ENCODE measurements around the gene OGG1.

Gene OGG1

GRCh38 chr3:9778143-9779074 is 28.7 kb downstream of the OGG1 start:
- H3K27ac Mint-ChIP-seq, result peak overlapping the region; percentile 91
- no peak for DNase-seq
- no peaks in the 10 kb centered on the region for H3K9me3 Mint-ChIP-seq
- no peak overlapping the region for H3K4me3 Mint-ChIP-seq
- H3K27me3 Mint-ChIP-seq, result no peaks in the 10 kb centered on the region
- peaks cover 37% of the 10 kb centered on the region for H3K36me3 Mint-ChIP-seq
- CTCF ChIA-PET, result interaction anchor here (1.0 kb wide), 2 partner anchors 26 to 46 kb away, joined by 3 read pairs; no protein-coding TSS in a partner anchor
- peaks cover 47% of the 10 kb centered on the region for H3K4me1 Mint-ChIP-seq

- H3K4me3 Mint-ChIP-seq, result no peak overlapping the region
- DNase-seq, result no peak
- no peaks in the 10 kb centered on the region for H3K9me3 Mint-ChIP-seq
- H3K4me1 Mint-ChIP-seq, result peaks cover 47% of the 10 kb centered on the region
- no peaks in the 10 kb centered on the region for H3K27me3 Mint-ChIP-seq
- peaks cover 40% of the 10 kb centered on the region for H3K36me3 Mint-ChIP-seq
- CTCF ChIA-PET, result interaction anchor here (1.1 kb wide), 1 partner anchor 167 kb away, joined by 5 read pairs; no protein-coding TSS in a partner anchor
- peak overlapping the region; percentile 91 for H3K27ac Mint-ChIP-seq
These were observed 29.4 kb downstream of the OGG1 start for GRCh38 chr3:9779075-9779593.

GRCh38 chr3:9779721-9780457 is 30.1 kb downstream of the OGG1 start:
- H3K27ac Mint-ChIP-seq, result peak overlapping the region; percentile 91
- H3K27me3 Mint-ChIP-seq, result no peaks in the 10 kb centered on the region
- CTCF ChIA-PET, result interaction anchor here (1.1 to 1.3 kb wide), 2 partner anchors 153 to 166 kb away, joined by 4 to 5 read pairs; no protein-coding TSS in a partner anchor
- peaks cover 47% of the 10 kb centered on the region for H3K4me1 Mint-ChIP-seq
- peaks cover 43% of the 10 kb centered on the region for H3K36me3 Mint-ChIP-seq
- peak overlapping the region; percentile 31 for H3K4me3 Mint-ChIP-seq
- no peaks in the 10 kb centered on the region for H3K9me3 Mint-ChIP-seq
- DNase-seq, result peak; percentile 53

- no peaks in the 10 kb centered on the region for H3K9me3 Mint-ChIP-seq
- peaks cover 47% of the 10 kb centered on the region for H3K4me1 Mint-ChIP-seq
- CTCF ChIA-PET, result interaction anchor here (0.8 to 1.3 kb wide), 4 partner anchors 10 to 166 kb away, joined by 3 to 5 read pairs (median 4); no protein-coding TSS in a partner anchor
- DNase-seq, result no peak
- no peaks in the 10 kb centered on the region for H3K27me3 Mint-ChIP-seq
- H3K27ac Mint-ChIP-seq, result peak overlapping the region; percentile 91
- peaks cover 47% of the 10 kb centered on the region for H3K36me3 Mint-ChIP-seq
- H3K4me3 Mint-ChIP-seq, result peak overlapping the region; percentile 3
These were observed 30.7 kb downstream of the OGG1 start for GRCh38 chr3:9780458-9780812.

GRCh38 chr3:9780910-9781309 is 31.2 kb downstream of the OGG1 start:
- DNase-seq, result no peak
- H3K36me3 Mint-ChIP-seq, result peaks cover 49% of the 10 kb centered on the region
- H3K9me3 Mint-ChIP-seq, result no peaks in the 10 kb centered on the region
- CTCF ChIA-PET, result interaction anchor here (0.7 to 1.3 kb wide), 4 partner anchors 9 to 152 kb away, joined by 3 to 4 read pairs (median 3); no protein-coding TSS in a partner anchor
- no peak overlapping the region for H3K4me3 Mint-ChIP-seq
- peaks cover 47% of the 10 kb centered on the region for H3K4me1 Mint-ChIP-seq
- H3K27ac Mint-ChIP-seq, result peak overlapping the region; percentile 91
- no peaks in the 10 kb centered on the region for H3K27me3 Mint-ChIP-seq

- Mint-ChIP-seq H3K9me3 (no peaks in the 10 kb centered on the region), H3K4me3 (no peak overlapping the region), H3K27me3 (no peaks in the 10 kb centered on the region), H3K4me1 (peaks cover 52% of the 10 kb centered on the region), H3K36me3 (peaks cover 54% of the 10 kb centered on the region), H3K27ac (peak overlapping the region; percentile 60)
- CTCF ChIA-PET, result interaction anchor here (0.7 to 1.3 kb wide), 6 partner anchors 15 to 300 kb away, joined by 3 to 4 read pairs (median 3); no protein-coding TSS in a partner anchor
- DNase-seq, result no peak
These were observed 31.8 kb downstream of the OGG1 start for GRCh38 chr3:9781551-9781950.

- H3K4me3 Mint-ChIP-seq, result no peak overlapping the region
- H3K9me3 Mint-ChIP-seq, result no peaks in the 10 kb centered on the region
- no peaks in the 10 kb centered on the region for H3K27me3 Mint-ChIP-seq
- peaks cover 56% of the 10 kb centered on the region for H3K4me1 Mint-ChIP-seq
- CTCF ChIA-PET, result interaction anchor here (0.5 to 1.4 kb wide), 10 partner anchors 12 to 478 kb away, joined by 3 to 5 read pairs (median 3); partner anchors contain the start of gene CAMK1
- no peak for DNase-seq
- H3K36me3 Mint-ChIP-seq, result peaks cover 59% of the 10 kb centered on the region
- H3K27ac Mint-ChIP-seq, result peak overlapping the region; percentile 46
These were observed 32.3 kb downstream of the OGG1 start for GRCh38 chr3:9781978-9782603.

GRCh38 chr3:9782770-9783169 is 33.0 kb downstream of the OGG1 start:
- Mint-ChIP-seq H3K4me3 (no peak overlapping the region), H3K27ac (no peak overlapping the region), H3K4me1 (peaks cover 62% of the 10 kb centered on the region), H3K9me3 (no peaks in the 10 kb centered on the region), H3K36me3 (peaks cover 65% of the 10 kb centered on the region), H3K27me3 (no peaks in the 10 kb centered on the region)
- DNase-seq, result no peak
- CTCF ChIA-PET, result interaction anchor here (0.9 to 1.4 kb wide), 7 partner anchors 13 to 299 kb away, joined by 3 to 4 read pairs (median 3); partner anchors contain the start of gene CAMK1

GRCh38 chr3:9783954-9784353 is 34.2 kb downstream of the OGG1 start:
- Mint-ChIP-seq H3K27ac (no peak overlapping the region), H3K4me1 (peaks cover 58% of the 10 kb centered on the region), H3K27me3 (no peaks in the 10 kb centered on the region), H3K9me3 (no peaks in the 10 kb centered on the region), H3K4me3 (no peak overlapping the region), H3K36me3 (peaks cover 65% of the 10 kb centered on the region)
- CTCF ChIA-PET, result no interaction called here
- DNase-seq, result no peak

GRCh38 chr3:9784965-9785364 is 35.2 kb downstream of the OGG1 start:
- CTCF ChIA-PET, result no interaction called here
- Mint-ChIP-seq H3K27ac (no peak overlapping the region), H3K4me3 (no peak overlapping the region), H3K36me3 (peaks cover 68% of the 10 kb centered on the region), H3K9me3 (no peaks in the 10 kb centered on the region), H3K4me1 (peaks cover 53% of the 10 kb centered on the region), H3K27me3 (no peaks in the 10 kb centered on the region)
- DNase-seq, result no peak

- H3K27ac Mint-ChIP-seq, result peak overlapping the region; percentile 28
- peaks cover 68% of the 10 kb centered on the region for H3K36me3 Mint-ChIP-seq
- DNase-seq, result no peak
- H3K4me1 Mint-ChIP-seq, result peaks cover 53% of the 10 kb centered on the region
- H3K4me3 Mint-ChIP-seq, result no peak overlapping the region
- no peaks in the 10 kb centered on the region for H3K27me3 Mint-ChIP-seq
- no peaks in the 10 kb centered on the region for H3K9me3 Mint-ChIP-seq
- CTCF ChIA-PET, result interaction anchor here (0.9 kb wide), 1 partner anchor 24 kb away, joined by 3 read pairs; no protein-coding TSS in a partner anchor
These were observed 35.9 kb downstream of the OGG1 start for GRCh38 chr3:9785602-9786001.

- Mint-ChIP-seq H3K4me1 (peaks cover 53% of the 10 kb centered on the region), H3K27ac (no peak overlapping the region), H3K9me3 (no peaks in the 10 kb centered on the region), H3K4me3 (no peak overlapping the region), H3K27me3 (no peaks in the 10 kb centered on the region), H3K36me3 (peaks cover 64% of the 10 kb centered on the region)
- CTCF ChIA-PET, result interaction anchor here (0.7 to 1.0 kb wide), 3 partner anchors 10 to 63 kb away, joined by 3 to 4 read pairs (median 3); no protein-coding TSS in a partner anchor
- no peak for DNase-seq
These were observed 36.5 kb downstream of the OGG1 start for GRCh38 chr3:9786209-9786739.

Measured in activated naive CD4-positive, alpha-beta T cell treated with anti-CD3 and anti-CD28 coated beads, Interleukin-2, amount 10 ng/mL, durations not matched to agents 7 days and 5 days (primary cell).